SK-N-SH (cell line): Measurements from ENCODE around the gene ATXN10. TPM values are rescaled to one million over a fixed set of nuclear protein-coding genes. Genes with fewer than 3 reads are reported as not detected.

ENCODE experiments used
- CTCF ChIA-PET: fragments of 300-600, 350-600 bp; formaldehyde crosslinking; extraction: SDS; loops from one replicate; lab custom pipeline; 2021; lab: Yijun Ruan, JAX
- POLR2A ChIA-PET: fragments of 350-600 bp; sonication (Branson Sonifier 250); formaldehyde crosslinking; extraction: SDS; loops from one replicate; lab custom pipeline; 2020; ENCODE audit warnings: antibody characterized with exemption, inconsistent platforms; lab: Yijun Ruan, JAX
- DNase-seq: peaks from one replicate; pipeline ENCODE4 v3.0.0; 2012
- H2AFZ ChIP-seq: fragments of 200-600 bp; sonication (generic); 2 replicates; pipeline ENCODE4 v1.8.1; 2016; ENCODE audit warnings: antibody characterized with exemption, mild to moderate bottlenecking, low read depth
- H3F3A ChIP-seq: fragments of 200-600 bp; sonication (generic); replicated peaks from 2 replicates; pipeline ENCODE3; 2016; ENCODE audit warnings: antibody characterized with exemption, mild to moderate bottlenecking; ENCODE audit not compliant: insufficient read depth
- H3K27ac ChIP-seq, 2 experiments: fragments of 200-500 bp in 1 of 2; fragments of 200-600 bp in 1 of 2; sonication (Bioruptor generic) in 1 of 2; sonication (generic), shearing (Covaris generic) in 1 of 2; 2 replicates each; pipeline versions ENCODE4 v1.5.1 to v1.6.1; 2014 to 2016; ENCODE audit warnings: low read depth in 2 of 2, inconsistent platforms in 1 of 2, low read length in 1 of 2, mild to moderate bottlenecking in 1 of 2, mixed read lengths in 1 of 2
- H3K27me3 ChIP-seq: fragments of 200-600 bp; sonication (generic), shearing (Covaris generic); 2 replicates; pipeline ENCODE4 v1.6.1; 2016; ENCODE audit warnings: mixed run types; ENCODE audit not compliant: insufficient read depth
- H3K36me3 ChIP-seq, 2 experiments: fragments of 200-500 bp in 1 of 2; fragments of 200-600 bp in 1 of 2; sonication (Bioruptor generic) in 1 of 2; sonication (generic) in 1 of 2; replicated peaks in 1 of 2; 2 replicates each; pipeline versions ENCODE3 to v1.5.1; 2014 to 2016; ENCODE audit warnings: low read length in 1 of 2, mild to moderate bottlenecking in 1 of 2; ENCODE audit not compliant: insufficient read depth in 2 of 2, control insufficient read depth in 1 of 2
- H3K4me1 ChIP-seq, 2 experiments: fragments of 200-500 bp in 1 of 2; fragments of 200-600 bp in 1 of 2; sonication (Bioruptor generic) in 1 of 2; sonication (generic), shearing (Covaris generic) in 1 of 2; 2 replicates each; pipeline versions ENCODE4 v1.5.1 to v1.6.1; 2014 to 2016; ENCODE audit warnings: low read depth in 1 of 2, low read length in 1 of 2, mixed run types in 1 of 2; ENCODE audit not compliant: insufficient read depth in 2 of 2, control insufficient read depth in 1 of 2
- H3K4me2 ChIP-seq: fragments of 200-600 bp; sonication (generic), shearing (Covaris generic); 2 replicates; pipeline ENCODE4 v1.6.1; 2017; ENCODE audit warnings: mixed run types
- H3K4me3 ChIP-seq, 2 experiments: fragments of 200-500 bp in 1 of 2; fragments of 200-600 bp in 1 of 2; sonication (Bioruptor generic) in 1 of 2; sonication (generic), shearing (Covaris generic) in 1 of 2; 2 replicates each; pipeline versions ENCODE4 v1.5.1 to v1.8.1; 2014 to 2016; ENCODE audit warnings: low read depth in 2 of 2, inconsistent platforms in 1 of 2, low read length in 1 of 2, mild to moderate bottlenecking in 1 of 2, mixed read lengths in 1 of 2, moderate library complexity in 1 of 2
- H3K79me2 ChIP-seq: fragments of 200-600 bp; sonication (generic); 2 replicates; pipeline ENCODE4 v1.8.1; 2017; ENCODE audit warnings: mild to moderate bottlenecking; ENCODE audit not compliant: insufficient read depth
- H3K9ac ChIP-seq: fragments of 200-600 bp; sonication (generic); 2 replicates; pipeline ENCODE4 v1.6.1; 2017; ENCODE audit warnings: mixed run types
- H3K9me2 ChIP-seq: fragments of 200-600 bp; sonication (generic); 2 replicates; pipeline ENCODE4 v1.6.1; 2017; ENCODE audit warnings: mixed run types
- H3K9me3 ChIP-seq: fragments of 200-600 bp; sonication (generic); 2 replicates; pipeline ENCODE4 v1.6.1; 2017; ENCODE audit warnings: mixed run types, mild to moderate bottlenecking, moderate library complexity
- H4K20me1 ChIP-seq: fragments of 200-600 bp; sonication (generic); 2 replicates; pipeline ENCODE4 v1.6.1; 2017; ENCODE audit warnings: mild to moderate bottlenecking, mixed run types; ENCODE audit not compliant: insufficient read depth
- ELF1 ChIP-seq: IDR thresholded peaks from 2 replicates; pipeline ENCODE4 v1.4.0; 2012
- FOXM1 ChIP-seq: IDR thresholded peaks from 2 replicates; pipeline ENCODE4 v1.4.0; 2012; ENCODE audit warnings: low read depth, mild to moderate bottlenecking
- GABPA ChIP-seq: IDR thresholded peaks from 2 replicates; pipeline ENCODE4 v1.4.0; 2012; ENCODE audit warnings: low read depth, mild to moderate bottlenecking
- JUND ChIP-seq: IDR thresholded peaks from 2 replicates; pipeline ENCODE4 v1.4.0; 2012
- MXI1 ChIP-seq: IDR thresholded peaks from 2 replicates; pipeline ENCODE4 v1.6.1; 2012; ENCODE audit warnings: mild to moderate bottlenecking, low read depth, low read length, improper control_type of control experiment
- NFIC ChIP-seq: IDR thresholded peaks from 2 replicates; pipeline ENCODE4 v1.4.0; 2012; ENCODE audit warnings: borderline replicate concordance
- PBX3 ChIP-seq: IDR thresholded peaks from 2 replicates; pipeline ENCODE4; 2012
- RAD21 ChIP-seq: IDR thresholded peaks from 2 replicates; pipeline ENCODE4 v1.6.1; 2012; ENCODE audit warnings: mild to moderate bottlenecking, low read length
- RCOR1 ChIP-seq: fragments of 150-350 bp; IDR thresholded peaks from 2 replicates; pipeline ENCODE4 v1.6.1; 2017; ENCODE audit warnings: antibody characterized with exemption, low read length
- REST ChIP-seq: IDR thresholded peaks from 2 replicates; pipeline ENCODE4 v1.6.1; 2012; ENCODE audit warnings: mild to moderate bottlenecking, low read depth, low read length, moderate library complexity
- RFX5 ChIP-seq: IDR thresholded peaks from 2 replicates; pipeline ENCODE4 v1.6.1; 2012; ENCODE audit warnings: mild to moderate bottlenecking, improper control_type of control experiment, low read length
- TEAD4 ChIP-seq: IDR thresholded peaks from 2 replicates; pipeline ENCODE4 v1.4.0; 2012; ENCODE audit warnings: mild to moderate bottlenecking, borderline replicate concordance; ENCODE audit not compliant: insufficient read depth
- USF2 ChIP-seq: fragments of 150-350 bp; IDR thresholded peaks from 2 replicates; pipeline ENCODE4 v1.6.1; 2017; ENCODE audit warnings: antibody characterized with exemption, low read length, low read depth, borderline replicate concordance
- WGBS: methylation state at CpG from one replicate; pipeline ENCODE4 v1.1.6; 2017; ENCODE audit warnings: low lambda C conversion rate; 5-methylcytosine and 5-hydroxymethylcytosine counted together
- polyA plus RNA-seq, 3 experiments: library from polyadenylated mRNA; depleted of rRNA; stranded (reverse); fragments of >200 nt; gene quantifications; 2 replicates each; pipeline ENCODE4 v1.2.3, GENCODE V29; 2012

The ATXN10 gene
- polyA plus RNA-seq, 1 of the 3 experiments (the other 2 are of a cell fraction) = 202 TPM

- H3K27me3 ChIP-seq = no peaks in the 10 kb centered on the region
- TF ChIP-seq TEAD4 (no peak), USF2 (no peak), ELF1 (no peak), GABPA (no peak), JUND (no peak), FOXM1 (no peak), PBX3 (no peak)
- H3K36me3 ChIP-seq = peaks cover 22 to 46% of the 10 kb centered on the region in 2 experiments
- no peak overlapping the region; a peak in 1 of 4 replicates for H3K27ac ChIP-seq
- peaks cover 14% of the 10 kb centered on the region; the same call in 1 of the 2 replicates for H3K79me2 ChIP-seq
- WGBS = 94% methylated on average over 5 of the region's 5 CpGs
- H3F3A ChIP-seq = no peaks in the 10 kb centered on the region
- H3K9me2 ChIP-seq = no peaks in the 10 kb centered on the region
- peaks cover 0 to 23% of the 10 kb centered on the region in 2 experiments; a peak in 1 of 4 replicates for H3K4me1 ChIP-seq
- no peak overlapping the region for H3K4me2 ChIP-seq
- H3K9ac ChIP-seq = no peak overlapping the region
- ChIA-PET CTCF (interaction anchor here (2.6 to 3.1 kb wide), 2 partner anchors 45 to 174 kb away, joined by 10 to 11 read pairs; no protein-coding TSS in a partner anchor), POLR2A (no interaction called here)
- no peaks in the 10 kb centered on the region for H3K9me3 ChIP-seq
- H3K4me3 ChIP-seq = no peak overlapping the region
- 0 out of 2 replicates have a peak, but pooled peaks cover 3% of the 10 kb centered on the region for H4K20me1 ChIP-seq
- no peak overlapping the region for H2AFZ ChIP-seq
- DNase-seq = no peak
Observed at GRCh38 chr22:45819305-45819704, 147.7 kb downstream of the ATXN10 start.

GRCh38 chr22:45823336-45823735 is 151.7 kb downstream of the ATXN10 start:
- Histone ChIP-seq H3K79me2 (peaks cover 10% of the 10 kb centered on the region; the same call in 1 of the 2 replicates), H3K4me1 (peaks cover 0 to 11% of the 10 kb centered on the region in 2 experiments; a peak in 1 of 4 replicates), H3K4me3 (no peak overlapping the region), H3K9me3 (no peaks in the 10 kb centered on the region), H3K27ac (no peak overlapping the region), H3F3A (peaks cover 11% of the 10 kb centered on the region), H3K36me3 (peaks cover 46 to 49% of the 10 kb centered on the region in 2 experiments), H2AFZ (no peak overlapping the region), H4K20me1 (0 out of 2 replicates have a peak, but pooled peaks cover 3% of the 10 kb centered on the region), H3K9ac (no peak overlapping the region), H3K27me3 (no peaks in the 10 kb centered on the region), H3K4me2 (no peak overlapping the region), H3K9me2 (no peaks in the 10 kb centered on the region)
- 88% methylated on average over 6 of the region's 6 CpGs for WGBS
- TF ChIP-seq RFX5 (no peak), RCOR1 (no peak), REST (no peak), RAD21 (no peak), MXI1 (no peak), NFIC (no peak)
- no peak for DNase-seq
- ChIA-PET POLR2A (no interaction called here), CTCF (no interaction called here)
